HepG2 (cell line): ENCODE measurements around the gene RAB8A. TPM values are rescaled to one million over a fixed set of nuclear protein-coding genes. Genes with fewer than 3 reads are reported as not detected.

Experiments
- AHR ChIP-seq: IDR thresholded peaks from 2 replicates; pipeline ENCODE4 v1.6.1; 2018; ENCODE audit warnings: missing genetic modification reagents, missing compliant biosample characterization
- EHMT2 ChIP-seq: fragments of 200-600 bp; sonication (generic); IDR thresholded peaks from 2 replicates; pipeline ENCODE4 v1.7.0; 2017; ENCODE audit warnings: antibody characterized with exemption, low read depth, low read length, borderline replicate concordance
- ELF1 ChIP-seq: sonication (generic); formaldehyde crosslinking; IDR thresholded peaks from 2 replicates; pipeline ENCODE4 v1.4.0; 2020; ENCODE audit warnings: missing genetic modification reagents
- GATAD2A ChIP-seq: IDR thresholded peaks from 2 replicates; pipeline ENCODE4 v1.6.1; 2016
- IRF2 ChIP-seq: IDR thresholded peaks from 2 replicates; pipeline ENCODE4 v1.6.1; 2018; ENCODE audit warnings: missing genetic modification reagents, missing compliant biosample characterization
- NR2F2 ChIP-seq: IDR thresholded peaks from 2 replicates; pipeline ENCODE4 v1.6.1; 2012; ENCODE audit warnings: low read depth, inconsistent platforms, borderline replicate concordance
- SIX1 ChIP-seq: sonication (generic); formaldehyde crosslinking; IDR thresholded peaks from 2 replicates; pipeline ENCODE4 v1.4.0; 2020; ENCODE audit warnings: missing genetic modification reagents, borderline replicate concordance
- SMARCE1 ChIP-seq: fragments of 450-650 bp; IDR thresholded peaks from 2 replicates; pipeline ENCODE4 v1.6.1; 2017; ENCODE audit warnings: borderline replicate concordance
- SNAPC2 ChIP-seq: sonication (generic); formaldehyde crosslinking; IDR thresholded peaks from 2 replicates; pipeline ENCODE4 v1.8.1; 2022; ENCODE audit warnings: mild to moderate bottlenecking, missing genetic modification reagents
- TBL1XR1 ChIP-seq: fragments of 150-350 bp; IDR thresholded peaks from 2 replicates; pipeline ENCODE4 v1.6.1; 2014; ENCODE audit warnings: borderline replicate concordance, low read length; ENCODE audit not compliant: partially characterized antibody
- ZFP62 ChIP-seq: sonication (generic); formaldehyde crosslinking; IDR thresholded peaks from 2 replicates; pipeline ENCODE4 v1.4.0; 2020; ENCODE audit warnings: missing genetic modification reagents
- ZNF205 ChIP-seq: IDR thresholded peaks from 2 replicates; pipeline ENCODE4 v1.6.1; 2018; ENCODE audit warnings: missing biosample characterization, missing genetic modification reagents
- ZNF3 ChIP-seq: IDR thresholded peaks from 2 replicates; pipeline ENCODE4 v1.7.0; 2017; ENCODE audit warnings: inconsistent platforms
- ZNF737 ChIP-seq: sonication (generic); formaldehyde crosslinking; IDR thresholded peaks from 2 replicates; pipeline ENCODE4 v1.5.0; 2020; ENCODE audit warnings: missing genetic modification reagents, mild to moderate bottlenecking, borderline replicate concordance
- polyA plus RNA-seq, 8 experiments: library from polyadenylated mRNA; depleted of rRNA in 3 of 8; stranded (reverse) in 7 of 8; unstranded in 1 of 8; fragments of >200 nt; fragmentation: Illumina TruSeq in 4 of 8; extraction: Trizol in 4 of 8; gene quantifications; 2 replicates each; pipeline versions ENCODE4 v1.2.1 to v1.2.3, GENCODE V29; 2011 to 2016; ENCODE audit warnings: low read depth in 4 of 8, missing spikeins in 1 of 8, mixed read lengths in 1 of 8; ENCODE audit not compliant: insufficient read depth in 1 of 8
- total RNA-seq, 5 experiments: library from RNA; depleted of rRNA; stranded (reverse); fragments of >200 nt; fragmentation: Illumina TruSeq; extraction: Trizol; gene quantifications; 2 replicates each; pipeline ENCODE4 v1.2.3, GENCODE V29; 2016; ENCODE audit warnings: low read depth in 1 of 5
- TF ChIP-seq, protein P1 (sequence below): sonication (generic); formaldehyde crosslinking; IDR thresholded peaks from 2 replicates; pipeline ENCODE4 v1.5.1; 2020; ENCODE audit warnings: mild to moderate bottlenecking, missing genetic modification reagents, moderate library complexity
- TF ChIP-seq, protein P2 (sequence below): sonication (generic); formaldehyde crosslinking; IDR thresholded peaks from 2 replicates; pipeline ENCODE4 v1.5.0; 2020; ENCODE audit warnings: mild to moderate bottlenecking, missing genetic modification reagents, borderline replicate concordance

RAB8A gene
- total and polyA plus RNA-seq, 2 of the 13 experiments (the other 11 are each of a cell fraction or from before 2014, with no cell fraction given), result 36.7 to 45.0 TPM

DNA sequence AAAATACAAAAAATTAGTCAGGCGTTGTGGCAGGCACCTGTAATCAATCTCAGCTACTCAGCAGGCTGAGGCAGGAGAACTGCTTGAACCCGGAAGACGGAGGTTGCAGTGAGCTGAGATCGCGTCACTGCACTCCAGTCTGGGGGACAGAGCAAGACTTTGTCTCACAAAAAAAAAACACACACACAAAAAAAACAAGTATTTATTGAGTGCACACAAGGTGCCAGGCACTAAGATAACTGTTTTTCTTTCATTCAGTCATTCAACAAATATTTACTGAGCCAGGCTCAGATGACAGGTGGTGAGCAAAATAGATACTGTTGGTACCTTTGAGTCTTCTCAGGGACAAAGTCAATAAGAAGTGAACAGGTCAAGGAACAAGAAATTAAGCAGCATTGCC, 55.4 kb downstream of the RAB8A start (continued):
- TF ChIP-seq, protein P1, sequence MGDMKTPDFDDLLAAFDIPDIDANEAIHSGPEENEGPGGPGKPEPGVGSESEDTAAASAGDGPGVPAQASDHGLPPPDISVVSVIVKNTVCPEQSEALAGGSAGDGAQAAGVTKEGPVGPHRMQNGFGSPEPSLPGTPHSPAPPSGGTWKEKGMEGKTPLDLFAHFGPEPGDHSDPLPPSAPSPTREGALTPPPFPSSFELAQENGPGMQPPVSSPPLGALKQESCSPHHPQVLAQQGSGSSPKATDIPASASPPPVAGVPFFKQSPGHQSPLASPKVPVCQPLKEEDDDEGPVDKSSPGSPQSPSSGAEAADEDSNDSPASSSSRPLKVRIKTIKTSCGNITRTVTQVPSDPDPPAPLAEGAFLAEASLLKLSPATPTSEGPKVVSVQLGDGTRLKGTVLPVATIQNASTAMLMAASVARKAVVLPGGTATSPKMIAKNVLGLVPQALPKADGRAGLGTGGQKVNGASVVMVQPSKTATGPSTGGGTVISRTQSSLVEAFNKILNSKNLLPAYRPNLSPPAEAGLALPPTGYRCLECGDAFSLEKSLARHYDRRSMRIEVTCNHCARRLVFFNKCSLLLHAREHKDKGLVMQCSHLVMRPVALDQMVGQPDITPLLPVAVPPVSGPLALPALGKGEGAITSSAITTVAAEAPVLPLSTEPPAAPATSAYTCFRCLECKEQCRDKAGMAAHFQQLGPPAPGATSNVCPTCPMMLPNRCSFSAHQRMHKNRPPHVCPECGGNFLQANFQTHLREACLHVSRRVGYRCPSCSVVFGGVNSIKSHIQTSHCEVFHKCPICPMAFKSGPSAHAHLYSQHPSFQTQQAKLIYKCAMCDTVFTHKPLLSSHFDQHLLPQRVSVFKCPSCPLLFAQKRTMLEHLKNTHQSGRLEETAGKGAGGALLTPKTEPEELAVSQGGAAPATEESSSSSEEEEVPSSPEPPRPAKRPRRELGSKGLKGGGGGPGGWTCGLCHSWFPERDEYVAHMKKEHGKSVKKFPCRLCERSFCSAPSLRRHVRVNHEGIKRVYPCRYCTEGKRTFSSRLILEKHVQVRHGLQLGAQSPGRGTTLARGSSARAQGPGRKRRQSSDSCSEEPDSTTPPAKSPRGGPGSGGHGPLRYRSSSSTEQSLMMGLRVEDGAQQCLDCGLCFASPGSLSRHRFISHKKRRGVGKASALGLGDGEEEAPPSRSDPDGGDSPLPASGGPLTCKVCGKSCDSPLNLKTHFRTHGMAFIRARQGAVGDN (CRISPR knock-in tag), result no peak
- TF ChIP-seq SIX1 (peak; percentile 39; the same call in 1 of the 2 replicates), GATAD2A (CRISPR knock-in tag) (0 out of 2 replicates have a peak, but pooled peaks have one; percentile 22), AHR (no peak), ZNF205 (no peak), IRF2 (CRISPR knock-in tag) (no peak), ELF1 (peak; percentile 52; the same call in 1 of the 2 replicates), SNAPC2 (CRISPR knock-in tag) (no peak), ZFP62 (no peak), NR2F2 (no peak), EHMT2 (no peak), SMARCE1 (no peak), TBL1XR1 (no peak), ZNF3 (peak; percentile 72; the same call in 1 of the 2 replicates), ZNF737 (no peak)
- TF ChIP-seq, protein P2, sequence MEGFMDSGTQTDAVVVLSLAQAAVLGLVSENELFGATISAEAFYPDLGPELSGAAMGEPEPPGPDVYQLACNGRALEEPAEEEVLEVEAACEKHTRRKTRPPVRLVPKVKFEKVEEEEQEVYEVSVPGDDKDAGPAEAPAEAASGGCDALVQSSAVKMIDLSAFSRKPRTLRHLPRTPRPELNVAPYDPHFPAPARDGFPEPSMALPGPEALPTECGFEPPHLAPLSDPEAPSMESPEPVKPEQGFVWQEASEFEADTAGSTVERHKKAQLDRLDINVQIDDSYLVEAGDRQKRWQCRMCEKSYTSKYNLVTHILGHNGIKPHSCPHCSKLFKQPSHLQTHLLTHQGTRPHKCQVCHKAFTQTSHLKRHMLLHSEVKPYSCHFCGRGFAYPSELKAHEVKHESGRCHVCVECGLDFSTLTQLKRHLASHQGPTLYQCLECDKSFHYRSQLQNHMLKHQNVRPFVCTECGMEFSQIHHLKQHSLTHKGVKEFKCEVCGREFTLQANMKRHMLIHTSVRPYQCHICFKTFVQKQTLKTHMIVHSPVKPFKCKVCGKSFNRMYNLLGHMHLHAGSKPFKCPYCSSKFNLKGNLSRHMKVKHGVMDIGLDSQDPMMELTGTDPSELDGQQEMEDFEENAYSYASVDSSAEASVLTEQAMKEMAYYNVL, result 0 out of 2 replicates have a peak, but pooled peaks have one; percentile 59
